GM19035 (cell line): Measurements from ENCODE around the gene DCTN3.
A peak's percentile ranks its signal among the peaks of the same experiment; 100 is the strongest.

Experiments used
- ATAC-seq: cut with Tn5 transposase; IDR thresholded peaks from one replicate; pipeline ENCODE4 v1.9.1; 2021; ENCODE audit not compliant: unreplicated experiment

DCTN3 gene

GRCh38 chr9:34620061-34620994 lies at the start of gene DCTN3:
Gene DCTN3 (minus strand): TSS chr9:34620495. CDS start chr9:34620464, 31 bp downstream.
- peak; percentile 99 for ATAC-seq

- ATAC-seq = peak; percentile 69
These were observed 45.3 kb upstream of the DCTN3 start for GRCh38 chr9:34665381-34666250.

- ATAC-seq = peak; percentile 23
These were observed 44.7 kb upstream of the DCTN3 start for GRCh38 chr9:34665067-34665380.

DNA sequence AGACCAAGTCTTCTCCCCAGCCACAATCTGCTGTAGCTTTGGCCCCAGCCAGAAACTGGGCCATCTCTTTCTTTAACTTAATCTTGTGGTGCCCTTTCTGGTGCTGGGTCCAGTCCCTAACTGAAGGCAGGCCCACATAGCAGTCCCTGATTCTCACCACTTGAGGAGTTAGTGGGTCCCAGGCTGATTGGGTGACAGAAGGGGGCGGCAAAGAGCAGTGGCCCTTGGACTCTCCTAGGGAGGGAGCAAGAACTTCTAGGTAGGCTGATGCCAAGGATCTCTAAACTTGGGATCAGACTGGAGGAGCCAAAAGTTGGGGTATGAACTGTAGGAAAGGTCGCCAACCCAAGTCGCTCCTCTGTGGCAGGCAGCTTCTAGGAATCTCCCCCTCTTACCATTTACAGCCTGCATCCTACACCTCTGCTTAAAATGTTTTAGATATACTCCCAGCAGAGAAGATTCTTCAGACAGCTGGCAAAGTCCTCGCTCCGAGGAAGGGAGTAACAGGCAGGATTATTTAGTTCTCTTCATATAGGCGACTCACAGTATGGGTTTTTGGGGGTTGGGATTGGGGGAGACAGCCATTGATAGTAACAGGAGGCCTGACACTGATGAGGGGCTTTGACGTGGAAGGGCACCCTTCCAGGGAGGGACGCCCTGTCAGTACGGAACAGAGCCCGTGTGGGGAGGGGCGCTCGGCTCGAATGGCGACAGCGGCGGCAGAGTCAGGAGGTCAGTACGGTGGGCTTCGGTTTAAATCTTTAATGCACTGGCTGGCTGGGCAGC lies 44.2 kb upstream of the DCTN3 start:
- ATAC-seq = peak; percentile 43

- ATAC-seq = no peak
These were observed 43.0 kb upstream of the DCTN3 start for GRCh38 chr9:34663303-34663605.

DNA sequence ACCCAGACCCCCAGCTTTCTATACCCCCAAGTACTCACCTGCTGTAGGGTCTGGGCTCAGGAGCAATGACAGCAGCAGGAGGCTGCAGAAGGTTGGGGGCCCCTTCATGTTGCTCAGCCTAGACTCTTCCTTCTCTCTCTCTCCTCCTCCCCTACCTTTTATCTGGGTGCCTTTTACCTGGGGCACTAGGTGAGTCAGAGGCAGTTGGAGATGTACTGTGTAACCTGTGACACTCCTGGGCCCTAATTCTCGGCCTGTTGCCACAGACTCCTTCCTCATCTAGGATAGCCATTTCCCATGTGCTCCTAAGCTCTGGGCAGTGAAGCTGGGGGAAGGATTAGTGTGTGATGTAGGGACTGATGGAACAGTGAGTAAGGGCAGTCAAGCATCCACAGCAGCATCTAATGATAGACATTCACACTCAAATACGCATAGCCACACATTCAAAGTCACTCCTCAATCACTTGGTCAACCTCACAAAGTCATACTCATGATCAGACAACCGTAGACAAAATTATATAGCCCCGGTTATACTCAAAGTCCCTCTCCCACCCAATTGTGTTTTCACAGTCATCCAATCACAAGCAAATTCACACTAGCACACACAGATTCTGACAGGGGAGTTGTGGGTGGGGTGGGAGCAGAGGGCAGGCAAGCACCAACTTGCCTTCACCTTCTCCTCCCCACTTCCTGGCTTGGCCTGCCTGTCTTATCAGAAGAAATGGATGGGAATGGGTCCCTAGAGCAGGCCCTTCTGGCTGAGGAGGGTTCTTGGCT lies 42.4 kb upstream of the DCTN3 start, which contains the start of gene CCL27:
TSS of gene CCL27 (minus strand) at position 132 of the 777 bp plus-strand sequence. CDS start at position 108, 24 bp downstream.
- ATAC-seq = no peak

DNA sequence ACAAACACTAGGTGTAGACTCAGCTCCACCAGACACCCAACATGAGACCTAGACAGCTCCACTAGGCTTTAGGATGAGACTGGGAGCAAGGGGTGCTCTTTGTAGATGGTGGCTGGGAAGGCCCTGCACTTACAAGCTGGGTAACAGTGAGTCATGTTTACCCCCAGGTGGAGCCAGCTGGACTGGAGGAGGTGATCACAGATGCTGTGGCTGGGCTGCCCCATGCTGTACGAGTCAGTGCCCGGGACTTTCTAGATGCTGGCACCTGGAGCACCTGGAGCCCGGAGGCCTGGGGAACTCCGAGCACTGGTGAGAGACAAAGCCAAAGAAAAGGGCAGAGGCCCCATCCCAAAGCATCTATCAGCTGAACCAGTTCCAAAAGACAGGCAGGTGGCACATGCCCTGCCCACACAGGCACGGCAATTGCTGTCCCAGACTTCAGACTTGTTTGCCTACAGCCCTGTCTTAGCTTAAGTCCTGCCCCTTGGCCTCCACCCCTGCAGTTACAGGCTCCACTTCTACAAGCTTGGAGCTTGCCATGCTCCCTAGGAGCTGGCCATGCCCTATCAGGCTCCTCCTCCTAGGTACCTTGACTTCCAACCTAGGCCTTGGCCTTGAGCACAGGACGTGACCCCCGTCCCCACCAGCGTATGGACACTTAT lies 39.4 kb upstream of the DCTN3 start:
- no peak for ATAC-seq

GRCh38 chr9:34658461-34658860 lies 38.2 kb upstream of the DCTN3 start:
- no peak for ATAC-seq

GRCh38 chr9:34656992-34657391 lies 36.7 kb upstream of the DCTN3 start:
- ATAC-seq = no peak

- ATAC-seq = no peak
These were observed 35.1 kb upstream of the DCTN3 start for GRCh38 chr9:34655394-34655793.

- ATAC-seq = no peak
These were observed 34.2 kb upstream of the DCTN3 start for GRCh38 chr9:34654323-34655051.

- no peak for ATAC-seq
These were observed 33.1 kb upstream of the DCTN3 start for GRCh38 chr9:34653151-34654072.

GRCh38 chr9:34652602-34653000 lies 32.3 kb upstream of the DCTN3 start:
- no peak for ATAC-seq

- no peak for ATAC-seq
These were observed 31.7 kb upstream of the DCTN3 start, which contains the start of gene IL11RA for GRCh38 chr9:34651876-34652601. Gene IL11RA (plus strand): TSS chr9:34652185. CDS start chr9:34655218, 3,033 bp downstream.

DNA sequence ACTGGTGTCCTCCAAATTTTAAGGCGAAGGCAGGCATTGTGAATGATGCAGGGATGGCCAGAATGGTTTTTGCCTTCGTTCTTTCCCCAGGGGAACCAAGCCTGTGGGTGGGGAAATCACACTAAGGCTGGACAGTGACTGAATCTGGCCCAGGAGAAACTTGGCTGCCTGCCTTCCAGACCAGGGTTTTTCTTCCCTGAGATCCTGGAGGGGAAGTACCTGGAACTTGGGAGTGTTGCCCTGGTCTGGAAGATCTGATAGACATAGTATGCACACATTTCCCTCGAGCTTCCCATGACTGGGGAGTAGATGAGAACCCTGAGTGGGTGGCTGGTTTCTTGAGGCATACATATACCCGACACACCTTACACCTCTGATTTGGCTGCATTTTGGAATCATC lies 31.0 kb upstream of the DCTN3 start:
- no peak for ATAC-seq

DNA sequence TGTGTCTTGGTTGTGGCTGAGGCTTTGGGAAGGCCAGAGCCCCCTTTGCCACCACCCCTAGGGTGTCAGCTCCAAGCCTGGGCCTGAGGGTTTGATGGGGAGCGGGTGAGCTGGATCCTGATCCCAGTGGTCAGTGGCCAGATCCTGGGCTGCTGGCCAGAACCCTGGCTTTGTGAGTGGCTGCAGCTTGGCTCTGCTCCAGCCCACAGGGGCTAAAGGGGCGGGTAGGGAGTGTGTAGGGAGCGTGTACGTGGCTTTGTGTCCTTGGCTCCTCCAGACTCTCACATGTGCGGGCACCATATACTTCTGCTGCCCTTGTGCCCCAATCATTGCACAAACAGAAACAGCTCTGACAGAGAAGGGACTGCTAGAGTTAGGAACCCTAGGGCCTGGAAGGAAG lies 30.5 kb upstream of the DCTN3 start:
- no peak for ATAC-seq

DNA sequence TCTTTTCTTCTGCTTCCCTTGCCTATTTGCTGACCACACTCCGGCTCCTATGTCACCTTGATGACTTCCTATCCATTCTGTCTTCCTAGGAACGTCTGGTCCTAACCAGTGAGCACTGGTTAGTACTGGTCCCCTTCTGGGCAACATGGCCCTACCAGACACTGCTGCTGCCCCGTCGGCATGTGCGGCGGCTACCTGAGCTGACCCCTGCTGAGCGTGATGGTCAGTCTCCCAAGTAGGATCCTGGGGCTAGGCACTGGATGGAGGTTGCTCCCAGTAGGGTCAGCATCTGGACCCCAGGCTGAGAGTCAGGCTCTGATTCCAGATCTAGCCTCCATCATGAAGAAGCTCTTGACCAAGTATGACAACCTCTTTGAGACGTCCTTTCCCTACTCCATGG lies 28.4 kb upstream of the DCTN3 start:
- ATAC-seq = no peak
